ENCODE data around the gene MAJIN. TPM values are rescaled to one million over a fixed set of nuclear protein-coding genes. Genes with fewer than 3 reads are reported as not detected.
"Not testable (repeated sequence)": the region's sequence is repeated elsewhere in the genome, so short reads cannot be mapped to it uniquely, and the experiment has no call there.

Gene MAJIN
- total RNA-seq, 2 donors from 2014 or later, result not detected

- no peaks in the 10 kb centered on the region for H3K27me3 Mint-ChIP-seq
- no peak overlapping the region for H3K27ac Mint-ChIP-seq
- ATAC-seq (no peak), DNase-seq (no peak)
- no peaks in the 10 kb centered on the region for H3K9me3 ChIP-seq (ENCODE audit: control insufficient read depth, low read length, poor library complexity, severe bottlenecking)
- H3K36me3 Mint-ChIP-seq (ENCODE audit: low read depth), result no peaks in the 10 kb centered on the region
- H3K4me1 Mint-ChIP-seq, result peaks cover 7% of the 10 kb centered on the region
- no peak overlapping the region for H3K4me3 Mint-ChIP-seq
These were observed 31.4 kb upstream of the MAJIN start for GRCh38 chr11:65003282-65003681.

GRCh38 chr11:65002706-65003105, 30.8 kb upstream of the MAJIN start:
- no peaks in the 10 kb centered on the region for H3K9me3 ChIP-seq (ENCODE audit: control insufficient read depth, low read length, poor library complexity, severe bottlenecking)
- no peak overlapping the region for H3K27ac Mint-ChIP-seq
- no peaks in the 10 kb centered on the region for H3K27me3 Mint-ChIP-seq
- ATAC-seq (no peak), DNase-seq (no peak)
- peaks cover 9% of the 10 kb centered on the region for H3K4me1 Mint-ChIP-seq
- H3K36me3 Mint-ChIP-seq (ENCODE audit: low read depth), result no peaks in the 10 kb centered on the region
- no peak overlapping the region for H3K4me3 Mint-ChIP-seq

- ATAC-seq (no peak), DNase-seq (no peak)
- Mint-ChIP-seq H3K36me3 (ENCODE audit: low read depth) (no peaks in the 10 kb centered on the region), H3K27ac (no peak overlapping the region), H3K4me3 (no peak overlapping the region), H3K4me1 (peaks cover 15% of the 10 kb centered on the region), H3K27me3 (no peaks in the 10 kb centered on the region)
- no peaks in the 10 kb centered on the region for H3K9me3 ChIP-seq (ENCODE audit: control insufficient read depth, low read length, poor library complexity, severe bottlenecking)
These were observed 27.6 kb upstream of the MAJIN start for GRCh38 chr11:64999478-64999877.

GRCh38 chr11:64998690-64999431, 27.0 kb upstream of the MAJIN start:
- Mint-ChIP-seq H3K36me3 (ENCODE audit: low read depth) (no peaks in the 10 kb centered on the region), H3K27me3 (no peaks in the 10 kb centered on the region), H3K27ac (peak overlapping the region; percentile 93), H3K4me3 (peak overlapping the region; percentile 63), H3K4me1 (peaks cover 15% of the 10 kb centered on the region)
- no peak for DNase-seq
- no peak for ATAC-seq
- H3K9me3 ChIP-seq (ENCODE audit: control insufficient read depth, low read length, poor library complexity, severe bottlenecking), result no peaks in the 10 kb centered on the region

- H3K36me3 Mint-ChIP-seq (ENCODE audit: low read depth), result no peaks in the 10 kb centered on the region
- H3K27ac Mint-ChIP-seq, result peak overlapping the region; percentile 93
- no peak for DNase-seq
- peak overlapping the region; percentile 63 for H3K4me3 Mint-ChIP-seq
- no peak for ATAC-seq
- H3K9me3 ChIP-seq (ENCODE audit: control insufficient read depth, low read length, poor library complexity, severe bottlenecking), result no peaks in the 10 kb centered on the region
- peaks cover 15% of the 10 kb centered on the region for H3K4me1 Mint-ChIP-seq
- H3K27me3 Mint-ChIP-seq, result no peaks in the 10 kb centered on the region
These were observed 26.2 kb upstream of the MAJIN start for GRCh38 chr11:64998141-64998540.

- Mint-ChIP-seq H3K27me3 (no peaks in the 10 kb centered on the region), H3K27ac (no peak within 1 kb of the TSS), H3K4me1 (peaks cover 15% of the 10 kb centered on the region), H3K36me3 (ENCODE audit: low read depth) (no peaks in the 10 kb centered on the region), H3K4me3 (no peak within 1 kb of the TSS)
- peak; percentile 48 for ATAC-seq
- no peaks in the 10 kb centered on the region for H3K9me3 ChIP-seq (ENCODE audit: control insufficient read depth, low read length, poor library complexity, severe bottlenecking)
- no peak for DNase-seq
These were observed 24.9 kb upstream of the MAJIN start, which contains the start of gene BATF2 for GRCh38 chr11:64996710-64997380. Gene BATF2 (minus strand): TSS chr11:64996971. CDS start chr11:64996914, 57 bp downstream.

GRCh38 chr11:64996327-64996709, 24.4 kb upstream of the MAJIN start:
- ATAC-seq, result no peak
- DNase-seq, result no peak

GRCh38 chr11:64994318-64994717, 22.4 kb upstream of the MAJIN start:
- H3K36me3 Mint-ChIP-seq (ENCODE audit: low read depth), result no peaks in the 10 kb centered on the region
- no peaks in the 10 kb centered on the region for H3K9me3 ChIP-seq (ENCODE audit: control insufficient read depth, low read length, poor library complexity, severe bottlenecking)
- ATAC-seq, result no peak
- H3K4me1 Mint-ChIP-seq, result peaks cover 24% of the 10 kb centered on the region
- DNase-seq, result no peak
- no peaks in the 10 kb centered on the region for H3K27me3 Mint-ChIP-seq
- no peak overlapping the region for H3K27ac Mint-ChIP-seq
- H3K4me3 Mint-ChIP-seq, result no peak overlapping the region

More at GRCh38 chr11:64996327-64996709, 24.4 kb upstream of the MAJIN start:
- H3K36me3 Mint-ChIP-seq (ENCODE audit: low read depth), result no peaks in the 10 kb centered on the region
- peaks cover 15% of the 10 kb centered on the region for H3K4me1 Mint-ChIP-seq
- H3K27ac Mint-ChIP-seq, result no peak overlapping the region
- H3K9me3 ChIP-seq (ENCODE audit: control insufficient read depth, low read length, poor library complexity, severe bottlenecking), result no peaks in the 10 kb centered on the region
- H3K27me3 Mint-ChIP-seq, result no peaks in the 10 kb centered on the region
- no peak overlapping the region for H3K4me3 Mint-ChIP-seq

- peak overlapping the region; percentile 92 for H3K27ac Mint-ChIP-seq
- H3K9me3 ChIP-seq (ENCODE audit: control insufficient read depth, low read length, poor library complexity, severe bottlenecking), result no peaks in the 10 kb centered on the region
- H3K36me3 Mint-ChIP-seq (ENCODE audit: low read depth), result no peaks in the 10 kb centered on the region
- ATAC-seq, result no peak
- peak overlapping the region; percentile 85 for H3K4me3 Mint-ChIP-seq
- no peak for DNase-seq
- no peaks in the 10 kb centered on the region for H3K27me3 Mint-ChIP-seq
- H3K4me1 Mint-ChIP-seq, result peaks cover 18% of the 10 kb centered on the region
These were observed 18.5 kb upstream of the MAJIN start for GRCh38 chr11:64990222-64990923.

- DNase-seq, result no peak
- H3K27me3 Mint-ChIP-seq, result no peaks in the 10 kb centered on the region
- H3K9me3 ChIP-seq (ENCODE audit: control insufficient read depth, low read length, poor library complexity, severe bottlenecking), result no peaks in the 10 kb centered on the region
- no peak for ATAC-seq
- H3K36me3 Mint-ChIP-seq (ENCODE audit: low read depth), result peaks cover 2% of the 10 kb centered on the region
- H3K4me1 Mint-ChIP-seq, result peaks cover 18% of the 10 kb centered on the region
- H3K27ac Mint-ChIP-seq, result peak overlapping the region; percentile 92
- peak overlapping the region; percentile 72 for H3K4me3 Mint-ChIP-seq
These were observed 17.5 kb upstream of the MAJIN start for GRCh38 chr11:64989416-64989815.

- Mint-ChIP-seq H3K4me3 (no peak overlapping the region), H3K4me1 (peaks cover 18% of the 10 kb centered on the region)
These were observed 16.3 kb upstream of the MAJIN start for GRCh38 chr11:64987998-64988854.

GRCh38 chr11:64983339-64983738, 11.4 kb upstream of the MAJIN start:
- H3K27ac Mint-ChIP-seq; ATAC-seq; H3K36me3 Mint-ChIP-seq (ENCODE audit: low read depth); H3K4me1 Mint-ChIP-seq; H3K9me3 ChIP-seq (ENCODE audit: control insufficient read depth, low read length, poor library complexity, severe bottlenecking); DNase-seq; H3K4me3 Mint-ChIP-seq: not testable (repeated sequence)
- peaks cover 18% of the 10 kb centered on the region for H3K27me3 Mint-ChIP-seq

More at GRCh38 chr11:64987998-64988854, 16.3 kb upstream of the MAJIN start:
- no peak for ATAC-seq
- no peak for DNase-seq
- no peaks in the 10 kb centered on the region for H3K27me3 Mint-ChIP-seq
- no peak overlapping the region for H3K27ac Mint-ChIP-seq
- H3K9me3 ChIP-seq (ENCODE audit: control insufficient read depth, low read length, poor library complexity, severe bottlenecking), result no peaks in the 10 kb centered on the region
- peaks cover 2% of the 10 kb centered on the region for H3K36me3 Mint-ChIP-seq (ENCODE audit: low read depth)

All from T-helper 17 cell (primary cell).